GM12873 (cell line): ENCODE results near the gene UBQLN1.
A peak's percentile ranks its signal among the peaks of the same experiment; 100 is the strongest.

Source experiments
- TF ChIP-seq, protein P1 (sequence below): IDR thresholded peaks from 2 replicates; pipeline ENCODE4 v1.5.1; 2012; ENCODE audit warnings: low read depth, mild to moderate bottlenecking, moderate library complexity, low read length, control low read depth; ENCODE audit not compliant: insufficient read depth; ENCODE audit errors: missing control alignments

Gene UBQLN1

GRCh38 chr9:83622433-83622938 lies 85.3 kb downstream of the UBQLN1 start:
- TF ChIP-seq, protein P1, sequence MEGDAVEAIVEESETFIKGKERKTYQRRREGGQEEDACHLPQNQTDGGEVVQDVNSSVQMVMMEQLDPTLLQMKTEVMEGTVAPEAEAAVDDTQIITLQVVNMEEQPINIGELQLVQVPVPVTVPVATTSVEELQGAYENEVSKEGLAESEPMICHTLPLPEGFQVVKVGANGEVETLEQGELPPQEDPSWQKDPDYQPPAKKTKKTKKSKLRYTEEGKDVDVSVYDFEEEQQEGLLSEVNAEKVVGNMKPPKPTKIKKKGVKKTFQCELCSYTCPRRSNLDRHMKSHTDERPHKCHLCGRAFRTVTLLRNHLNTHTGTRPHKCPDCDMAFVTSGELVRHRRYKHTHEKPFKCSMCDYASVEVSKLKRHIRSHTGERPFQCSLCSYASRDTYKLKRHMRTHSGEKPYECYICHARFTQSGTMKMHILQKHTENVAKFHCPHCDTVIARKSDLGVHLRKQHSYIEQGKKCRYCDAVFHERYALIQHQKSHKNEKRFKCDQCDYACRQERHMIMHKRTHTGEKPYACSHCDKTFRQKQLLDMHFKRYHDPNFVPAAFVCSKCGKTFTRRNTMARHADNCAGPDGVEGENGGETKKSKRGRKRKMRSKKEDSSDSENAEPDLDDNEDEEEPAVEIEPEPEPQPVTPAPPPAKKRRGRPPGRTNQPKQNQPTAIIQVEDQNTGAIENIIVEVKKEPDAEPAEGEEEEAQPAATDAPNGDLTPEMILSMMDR, result no peak

DNA sequence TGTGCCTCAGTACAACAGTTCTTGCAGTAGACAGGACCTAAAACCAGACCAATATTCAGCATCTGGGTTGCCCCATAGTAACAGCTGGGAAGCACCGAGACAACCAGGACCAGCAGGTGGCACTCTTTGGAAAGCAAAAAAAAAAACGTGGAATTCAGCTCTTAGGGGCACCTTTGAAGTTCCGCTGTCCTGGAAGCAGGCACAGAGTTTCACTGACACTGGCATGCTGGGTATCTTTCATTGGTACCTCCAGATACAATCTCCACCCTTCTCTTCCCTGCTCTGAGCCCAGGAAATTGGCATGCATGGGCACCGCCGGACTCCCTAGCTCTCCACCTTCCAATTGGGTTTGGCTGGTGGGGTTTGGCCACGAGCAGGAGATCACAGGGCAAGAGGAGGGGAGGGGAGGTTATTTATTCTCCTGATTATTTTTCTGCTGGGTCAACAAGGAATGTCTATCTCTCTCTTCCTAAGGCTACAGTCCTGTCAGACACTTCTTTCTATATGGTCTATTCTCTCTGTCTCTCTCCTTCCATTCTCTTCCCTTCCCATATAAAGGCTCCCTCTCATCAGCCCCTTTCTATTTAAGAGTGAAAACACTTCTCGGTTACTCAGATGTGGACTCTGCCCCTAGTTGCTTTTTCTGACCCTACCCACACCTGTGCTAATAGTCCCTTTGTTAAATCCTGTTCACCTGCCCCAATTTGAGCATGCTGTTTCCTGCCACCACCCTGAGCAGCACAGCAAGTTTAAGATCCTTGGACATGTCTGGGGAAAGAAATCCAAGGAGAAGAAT lies 86.7 kb downstream of the UBQLN1 start:
- TF ChIP-seq, protein P1, result peak; percentile 70

DNA sequence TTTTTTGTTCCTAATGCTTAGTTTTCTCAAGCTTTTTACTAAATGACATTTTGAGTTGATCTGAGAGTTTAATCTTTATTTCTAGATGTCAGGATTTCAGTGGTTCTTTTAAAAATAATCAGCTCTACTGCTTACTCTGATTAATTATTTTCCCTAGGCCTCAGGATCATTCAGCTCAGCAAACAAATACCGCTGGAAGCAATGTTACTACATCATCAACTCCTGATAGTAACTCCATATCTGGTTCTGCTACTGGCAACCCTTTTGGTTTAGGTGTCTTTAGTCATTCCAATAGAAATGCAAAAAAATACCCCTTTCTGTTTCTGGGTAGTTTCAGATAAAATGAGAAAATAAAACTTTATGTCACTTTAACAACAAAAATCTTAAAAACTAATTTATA lies 90.5 kb downstream of the UBQLN1 start:
- TF ChIP-seq, protein P1, result no peak
